Cerebellar cortex (tissue), 1 donor: ENCODE measurements around the gene MYO1A.
"Not testable (repeated sequence)": the region's sequence is repeated elsewhere in the genome, so short reads cannot be mapped to it uniquely, and the experiment has no call there.

Source experiments
- DNase-seq: peaks from one replicate; pipeline ENCODE4 v3.0.0-alpha.2; 2015; ENCODE audit warnings: low spot score

MYO1A gene

GRCh38 chr12:56993346-56993745 lies 56.6 kb downstream of the MYO1A start:
- DNase-seq: no peak

GRCh38 chr12:56991319-56992246 lies 58.3 kb downstream of the MYO1A start:
- no peak for DNase-seq

DNA sequence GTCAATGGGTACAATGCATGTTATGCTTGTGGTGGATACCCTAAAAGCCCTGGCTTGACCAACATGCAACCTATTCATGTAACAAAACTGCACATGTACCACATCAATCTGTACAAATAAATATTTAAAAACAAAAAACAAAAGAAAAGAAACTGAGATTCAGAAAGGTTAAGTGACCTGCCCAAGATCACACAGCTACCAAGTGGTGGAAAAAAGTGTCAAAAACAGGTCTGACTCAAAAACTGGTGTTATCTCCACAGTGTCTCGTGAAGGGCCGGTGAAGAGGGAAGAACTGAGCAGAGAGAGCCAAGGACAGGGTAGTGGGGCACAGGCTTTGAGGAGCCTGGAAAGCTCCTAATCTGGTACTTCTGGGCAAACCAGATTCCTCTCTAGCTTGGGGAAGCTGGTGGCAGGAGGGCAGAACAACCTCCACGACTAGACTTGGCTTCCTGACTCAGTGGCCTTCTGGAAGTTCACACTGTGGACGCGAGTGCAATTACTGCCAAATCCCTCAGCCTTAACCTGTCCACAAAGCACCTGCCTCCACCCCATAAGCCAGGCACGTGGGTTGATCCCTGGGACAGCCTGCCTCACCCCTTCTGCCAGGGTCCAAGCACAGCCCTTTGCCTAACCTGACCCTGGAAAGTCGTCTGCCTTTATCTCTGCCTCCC lies 59.1 kb downstream of the MYO1A start:
- DNase-seq: no peak

DNA sequence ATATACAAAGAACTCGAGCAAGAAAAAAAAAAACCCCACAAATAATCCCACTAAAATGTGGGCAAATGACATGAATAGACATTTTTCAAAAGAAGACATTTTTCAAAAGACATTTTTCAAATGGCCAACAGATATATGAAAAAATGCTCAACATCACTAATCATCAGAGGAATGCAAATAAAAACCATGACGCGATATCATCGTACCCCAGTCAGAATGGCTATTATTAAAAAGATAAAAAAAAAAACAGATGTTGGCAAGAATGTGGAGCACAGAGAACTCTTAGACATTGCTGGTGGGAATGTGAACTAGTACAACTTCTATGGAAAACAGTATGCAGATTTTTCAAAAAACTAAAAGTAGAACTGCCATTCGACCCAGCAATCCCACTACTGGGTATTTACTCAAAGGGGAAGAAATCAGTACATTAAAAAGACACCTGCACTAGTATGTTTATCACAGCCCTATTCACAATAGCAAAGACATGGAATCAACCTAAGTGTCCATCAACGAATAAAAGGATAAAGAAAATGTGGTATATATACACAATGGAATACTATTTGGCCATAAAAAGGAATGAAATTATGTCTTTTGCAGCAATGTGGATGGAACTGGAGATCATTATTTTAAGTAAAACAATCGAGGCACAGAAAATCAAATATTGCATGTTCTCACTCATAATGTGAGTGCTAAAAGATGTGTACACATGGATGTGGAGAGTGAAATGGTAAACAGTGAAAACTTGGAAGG lies 59.9 kb downstream of the MYO1A start:
- DNase-seq: no peak

DNA sequence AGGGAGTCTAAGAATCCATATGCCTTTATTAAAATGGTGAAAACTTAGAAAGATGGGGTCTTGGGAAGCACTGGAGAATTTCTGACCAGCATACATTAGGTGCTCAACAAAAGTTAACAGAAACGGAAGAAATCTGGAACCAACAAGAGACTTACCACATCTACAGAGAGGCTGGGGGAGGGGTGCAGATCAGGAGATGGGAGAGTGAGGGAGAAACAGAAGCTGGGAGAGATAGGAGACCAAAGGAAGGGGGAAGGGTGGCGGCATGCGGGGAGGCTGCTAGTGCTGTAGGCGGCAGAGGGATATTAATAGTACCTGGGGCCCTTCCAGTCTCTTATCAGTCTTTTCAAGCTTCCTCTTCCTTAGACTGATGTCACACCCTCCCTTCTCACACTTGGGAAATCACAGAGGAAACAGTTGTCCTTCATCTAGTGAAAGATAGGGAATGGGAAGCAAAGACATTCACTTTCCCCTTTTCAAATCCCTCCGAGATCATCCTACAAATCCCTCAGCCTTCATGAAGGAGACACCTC lies 61.7 kb downstream of the MYO1A start:
- DNase-seq: no peak

DNA sequence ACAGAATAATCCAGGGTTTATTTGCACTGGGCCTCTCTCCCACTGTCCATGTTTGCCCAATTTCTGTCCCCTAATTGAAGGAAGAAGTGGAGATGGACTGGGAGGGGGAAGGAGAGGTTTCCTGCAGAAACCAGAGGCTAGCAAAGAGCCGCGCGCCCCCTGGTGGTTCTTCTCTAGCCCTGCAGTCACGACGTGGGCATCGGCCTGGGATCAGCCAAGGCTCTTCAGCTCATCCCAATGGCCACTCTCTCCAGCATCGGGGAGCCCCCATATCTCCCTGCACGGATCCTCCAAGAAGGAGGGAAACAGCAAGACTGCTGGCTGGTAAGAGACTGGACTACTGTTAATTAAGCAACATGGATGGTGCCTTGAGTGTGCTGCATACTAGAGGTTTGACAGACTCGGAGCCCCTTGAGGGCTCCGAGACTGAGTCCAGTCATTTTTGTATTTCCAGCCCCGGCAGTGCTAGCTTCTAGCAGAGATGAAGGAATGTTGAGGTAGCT lies 62.3 kb downstream of the MYO1A start:
- DNase-seq: peak; percentile 79

DNA sequence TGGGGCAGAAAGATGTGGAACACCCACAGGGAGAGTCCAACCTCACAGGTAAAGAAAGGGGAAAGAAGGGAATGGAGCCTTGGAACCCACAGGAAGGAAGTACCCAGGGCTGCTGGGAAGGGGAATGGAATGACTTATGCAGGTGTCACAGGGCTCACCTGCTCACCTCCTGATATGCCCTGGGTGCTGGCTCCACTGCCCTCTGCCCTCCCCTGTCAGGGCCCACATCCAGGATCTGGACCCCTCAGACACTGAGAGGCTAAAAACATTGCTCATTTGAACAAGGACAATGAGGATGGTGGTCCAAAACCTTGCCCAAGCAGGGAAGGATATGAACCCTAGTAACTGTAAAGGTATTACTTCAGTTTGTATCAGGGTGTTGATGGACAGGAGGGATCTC lies 62.9 kb downstream of the MYO1A start:
- DNase-seq: no peak

GRCh38 chr12:56985714-56986113 lies 64.2 kb downstream of the MYO1A start:
- DNase-seq: not testable (repeated sequence)

- DNase-seq: no peak
These were observed 66.5 kb downstream of the MYO1A start for GRCh38 chr12:56983386-56983785.

GRCh38 chr12:56982578-56983236 lies 67.2 kb downstream of the MYO1A start:
- DNase-seq: not testable (repeated sequence)

- DNase-seq: no peak
These were observed 68.9 kb downstream of the MYO1A start for GRCh38 chr12:56980941-56981530.

DNA sequence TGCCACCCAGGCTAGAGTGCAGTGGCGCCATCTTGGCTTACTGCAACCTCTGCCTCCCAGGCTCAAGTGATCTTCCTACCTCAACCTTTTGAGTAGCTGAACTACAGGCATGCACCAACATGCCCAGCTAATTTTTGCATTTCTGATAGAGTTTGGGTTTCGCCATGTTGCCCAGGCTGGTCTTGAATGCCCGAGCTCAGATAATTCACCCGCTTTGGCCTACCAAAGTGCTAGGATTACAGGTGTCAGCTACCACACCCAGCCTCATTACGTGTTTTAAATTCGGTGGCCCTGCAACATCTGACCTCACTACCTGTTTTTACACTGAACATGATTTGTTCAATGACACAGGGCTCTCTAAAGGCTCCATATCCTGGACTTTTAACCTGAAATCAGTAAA lies 69.7 kb downstream of the MYO1A start:
- DNase-seq: no peak

DNA sequence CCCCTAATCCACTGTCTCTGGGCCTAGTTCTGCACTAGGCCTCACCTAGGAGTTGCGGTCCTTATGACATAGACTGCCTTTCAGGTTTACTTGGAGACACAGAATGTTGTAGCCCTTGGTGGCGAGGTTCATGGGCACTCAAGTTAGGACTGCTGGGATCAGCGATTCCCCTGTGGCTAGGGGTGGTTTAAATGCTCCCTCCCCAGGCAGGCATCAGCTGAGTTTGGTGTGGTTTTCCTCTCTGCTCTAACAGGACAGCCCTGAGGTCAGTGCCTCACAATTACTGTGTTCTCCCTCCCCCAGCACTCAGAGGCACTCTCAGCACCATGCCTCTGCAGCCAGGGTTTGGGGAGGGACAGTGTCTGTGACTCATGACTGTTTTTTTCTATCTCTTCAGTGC lies 70.3 kb downstream of the MYO1A start:
- DNase-seq: no peak
